T-cell (primary cell): Measurements from ENCODE around the gene KRTAP4-11. TPM values are rescaled to one million over a fixed set of nuclear protein-coding genes. Genes with fewer than 3 reads are reported as not detected.
"Not testable (repeated sequence)": the region's sequence is repeated elsewhere in the genome, so short reads cannot be mapped to it uniquely, and the experiment has no call there.

Source experiments
- ATAC-seq, 4 experiments: fragments of 200-7000 bp in 3 of 4; fragments of 150-1000 bp in 1 of 4; cut with Tn5 transposase; replicated peaks in 1 of 4; 1 replicate in 3 of 4; 2 replicates in 1 of 4; pipeline ENCODE4 v1.10.0; 2021; ENCODE audit warnings: moderate library complexity in 3 of 4, mild to moderate bottlenecking in 2 of 4, moderate number of reproducible peaks in 1 of 4
- CTCF ChIA-PET, 2 donors: fragments of 300-600 bp; sonication (Branson Sonifier 250); formaldehyde crosslinking; loops; one replicate each; lab custom pipeline; 2022; ENCODE audit warnings: antibody characterized with exemption in 2 of 2; lab: Charles Lee
- POLR2A ChIA-PET, 2 donors: fragments of 300-600 bp; sonication (Branson Sonifier 250); formaldehyde crosslinking; loops; one replicate each; lab custom pipeline; 2022; ENCODE audit warnings: antibody characterized with exemption in 2 of 2; lab: Charles Lee
- DNase-seq, 35 experiments: peaks; one replicate each; pipeline versions ENCODE4 v3.0.0 to v3.0.0-alpha.2; 2013 to 2023
- H3K27ac ChIP-seq: one replicate; pipeline ENCODE4 v1.5.1; 2013; ENCODE audit warnings: low read length
- H3K27me3 ChIP-seq, 2 experiments: replicated peaks in 1 of 2; 1 replicate in 1 of 2; 2 replicates in 1 of 2; pipeline versions ENCODE4 v1.6.1 to v1.7.0; 2013; ENCODE audit warnings: low read length in 1 of 2, mixed read lengths in 1 of 2; ENCODE audit not compliant: control insufficient read depth in 2 of 2, insufficient read depth in 2 of 2; ENCODE audit errors: extremely low read depth in 1 of 2
- H3K36me3 ChIP-seq, 2 donors: 1 replicate in 1 of 2; 2 replicates in 1 of 2; pipeline versions ENCODE4 v1.6.1 to v1.7.0; 2013; ENCODE audit warnings: low read length in 1 of 2; ENCODE audit not compliant: control insufficient read depth in 2 of 2, insufficient read depth in 1 of 2; ENCODE audit errors: extremely low read depth in 1 of 2
- H3K4me1 ChIP-seq, 2 experiments: 1 replicate in 1 of 2; 2 replicates in 1 of 2; pipeline versions ENCODE4 v1.6.1 to v1.7.0; 2013; ENCODE audit warnings: low read length in 2 of 2, mixed read lengths in 1 of 2; ENCODE audit not compliant: insufficient read depth in 2 of 2, control insufficient read depth in 1 of 2; ENCODE audit errors: extremely low read depth in 1 of 2
- H3K4me3 ChIP-seq, 2 donors: 1 replicate in 1 of 2; 2 replicates in 1 of 2; pipeline versions ENCODE4 v1.5.1 to v1.7.0; 2013; ENCODE audit warnings: mild to moderate bottlenecking in 2 of 2, low read length in 1 of 2, moderate library complexity in 1 of 2; ENCODE audit not compliant: control insufficient read depth in 1 of 2; ENCODE audit errors: extremely low read depth in 1 of 2
- H3K9me3 ChIP-seq: 2 replicates; pipeline ENCODE4 v1.7.0; 2013
- H3K27ac Mint-ChIP-seq, 2 donors: one replicate each; pipeline ENCODE4 v1.8.0; 2020 to 2021; ENCODE audit warnings: mild to moderate bottlenecking in 2 of 2, mixed read lengths in 2 of 2
- H3K27me3 Mint-ChIP-seq, 2 donors: one replicate each; pipeline ENCODE4 v1.8.0; 2021 to 2022; ENCODE audit warnings: mixed read lengths in 2 of 2
- H3K36me3 Mint-ChIP-seq: one replicate; pipeline ENCODE4 v1.8.0; 2021; ENCODE audit warnings: mixed read lengths
- H3K4me1 Mint-ChIP-seq, 3 donors: one replicate each; pipeline ENCODE4 v1.8.0; 2020 to 2022; ENCODE audit warnings: mixed read lengths in 3 of 3, mild to moderate bottlenecking in 1 of 3
- H3K4me3 Mint-ChIP-seq, 3 donors: one replicate each; pipeline ENCODE4 v1.8.0; 2020 to 2022; ENCODE audit warnings: mild to moderate bottlenecking in 3 of 3, mixed read lengths in 3 of 3, moderate library complexity in 3 of 3
- H3K9me3 Mint-ChIP-seq, 3 donors: one replicate each; pipeline ENCODE4 v1.8.0; 2020 to 2022; ENCODE audit warnings: mixed read lengths in 3 of 3
- WGBS: methylation state at CpG from one replicate; pipeline ENCODE4 v1.1.5; 2013; ENCODE audit warnings: missing lambda C conversion rate; ENCODE audit not compliant: insufficient coverage; 5-methylcytosine and 5-hydroxymethylcytosine counted together
- total RNA-seq, 35 experiments: library from RNA in 6 of 35; stranded (reverse) in 6 of 35; fragments of 120-200 nt in 1 of 35; gene quantifications; one replicate each; pipeline versions ENCODE4 v1.2.1 to v1.2.4 and lab custom pipeline; 2013 to 2026

Gene KRTAP4-11
- total RNA-seq (not detected), total RNA-seq (lab: John Stamatoyannopoulos, UW) (0 reads per million in 29 experiments)
- not detected for total RNA-seq (2013)

DNA sequence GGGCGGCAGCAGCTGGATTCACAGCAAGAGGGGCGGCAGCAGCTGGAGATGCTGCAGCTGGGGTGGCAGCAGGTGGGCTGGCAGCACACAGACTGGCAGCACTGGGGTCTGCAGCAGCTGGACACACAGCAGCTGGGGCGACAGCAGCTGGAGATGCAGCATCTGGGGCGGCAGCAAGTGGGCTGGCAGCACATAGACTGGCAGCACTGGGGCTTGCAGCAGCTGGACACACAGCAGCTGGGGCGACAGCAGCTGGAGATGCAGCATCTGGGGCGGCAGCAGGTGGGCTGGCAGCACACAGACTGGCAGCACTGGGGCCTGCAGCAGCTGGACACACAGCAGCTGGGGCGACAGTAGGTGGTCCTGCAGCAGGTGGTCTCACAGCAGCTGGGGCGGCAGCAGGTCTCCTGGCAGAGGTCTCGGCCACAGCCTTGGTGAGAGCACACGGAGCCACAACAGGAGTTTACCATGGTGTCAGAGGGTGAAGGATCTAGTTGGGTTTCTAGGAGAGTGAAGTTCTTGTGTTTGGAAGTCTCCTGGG lies at the start of gene KRTAP4-11:
Gene KRTAP4-11 (minus strand): TSS at position 528 of the 541 bp plus-strand sequence. CDS start 58 bp downstream, at position 470.
- POLR2A ChIA-PET, DNase-seq, H3K4me3 ChIP-seq, H3K9me3 Mint-ChIP-seq, H3K36me3 ChIP-seq, H3K27me3 Mint-ChIP-seq, CTCF ChIA-PET, H3K27me3 ChIP-seq, H3K36me3 Mint-ChIP-seq, ATAC-seq, H3K9me3 ChIP-seq, H3K27ac Mint-ChIP-seq, H3K27ac ChIP-seq, H3K4me3 Mint-ChIP-seq, H3K4me1 ChIP-seq: not testable (repeated sequence)
- 88% methylated on average over 8 of the region's 10 CpGs for WGBS
- peaks cover 18 to 39% (median 34%) of the 10 kb centered on the region in 3 donors for H3K4me1 Mint-ChIP-seq

DNA sequence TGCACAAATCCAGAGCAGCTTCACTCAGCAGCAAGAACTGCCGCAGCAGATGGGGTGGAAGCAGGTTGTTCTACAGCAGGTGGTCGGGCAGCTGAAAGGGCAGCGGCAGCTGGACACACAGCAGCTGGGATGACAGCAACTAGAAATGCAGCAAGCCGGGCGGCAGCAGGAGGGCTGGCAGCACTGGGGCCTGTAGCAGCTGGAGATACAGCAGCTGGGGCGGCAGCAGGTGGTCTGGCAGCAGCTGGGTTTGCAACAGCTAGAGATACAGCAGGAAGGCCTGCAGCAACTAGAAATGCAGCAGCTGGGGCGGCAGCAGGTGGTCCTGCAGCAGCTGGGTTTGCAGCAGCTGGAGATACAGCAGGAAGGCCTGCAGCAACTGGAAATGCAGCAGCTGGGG lies 49.4 kb upstream of the KRTAP4-11 start:
- CTCF ChIA-PET = no interaction called here
- no peak for ATAC-seq

DNA sequence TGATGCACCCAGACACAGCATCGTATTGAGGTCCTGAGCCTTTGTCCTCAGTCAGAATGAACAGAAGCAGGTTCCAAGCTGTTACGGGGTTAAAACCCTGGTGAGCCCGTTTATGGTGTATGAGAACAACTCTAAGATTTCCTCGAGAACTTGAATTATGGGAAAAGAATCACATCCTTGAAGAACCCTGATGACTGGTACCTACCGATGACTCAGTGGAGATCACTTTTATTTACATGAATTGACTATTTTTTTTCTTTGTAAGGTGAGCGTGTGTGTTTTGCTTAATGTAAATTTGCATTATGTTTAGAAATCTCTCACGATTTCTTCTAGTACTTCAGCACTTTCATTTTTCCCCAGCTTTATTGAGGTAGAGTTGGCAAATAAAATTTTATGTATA lies 45.7 kb upstream of the KRTAP4-11 start:
- 83% methylated on average over 1 of the region's 7 CpGs for WGBS
- Mint-ChIP-seq H3K4me1 (no peaks in the 10 kb centered on the region), H3K4me3 (no peak overlapping the region), H3K27me3 (peaks cover 4 to 10% of the 10 kb centered on the region in 2 donors), H3K9me3 (no peaks in the 10 kb centered on the region), H3K36me3 (no peaks in the 10 kb centered on the region), H3K27ac (no peak overlapping the region)
- Histone ChIP-seq H3K9me3 (no peaks in the 10 kb centered on the region), H3K4me3 (no peak overlapping the region), H3K4me1 (no peaks in the 10 kb centered on the region), H3K27ac (no peak overlapping the region), H3K36me3 (no peaks in the 10 kb centered on the region), H3K27me3 (peaks cover 0 to 9% of the 10 kb centered on the region in 2 experiments)
- POLR2A ChIA-PET = no interaction called here
- DNase-seq = no peak
- CTCF ChIA-PET = no interaction called here
- no peak for ATAC-seq

More for the DNA sequence above, 49.4 kb upstream of the KRTAP4-11 start:
- Histone ChIP-seq H3K27ac (no peak overlapping the region), H3K4me3 (no peak overlapping the region), H3K36me3 (no peaks in the 10 kb centered on the region), H3K27me3 (peaks cover 0 to 2% of the 10 kb centered on the region in 2 experiments), H3K9me3 (no peaks in the 10 kb centered on the region), H3K4me1 (no peaks in the 10 kb centered on the region)
- Mint-ChIP-seq H3K27me3 (peaks cover 0 to 4% of the 10 kb centered on the region in 2 donors), H3K4me3 (no peak overlapping the region), H3K4me1 (peaks cover 0 to 5% (median 0%) of the 10 kb centered on the region in 3 donors), H3K36me3 (no peaks in the 10 kb centered on the region), H3K27ac (no peak overlapping the region), H3K9me3 (no peaks in the 10 kb centered on the region)
- 91% methylated on average over 7 of the region's 7 CpGs for WGBS
- no peak for DNase-seq
- POLR2A ChIA-PET = no interaction called here

DNA sequence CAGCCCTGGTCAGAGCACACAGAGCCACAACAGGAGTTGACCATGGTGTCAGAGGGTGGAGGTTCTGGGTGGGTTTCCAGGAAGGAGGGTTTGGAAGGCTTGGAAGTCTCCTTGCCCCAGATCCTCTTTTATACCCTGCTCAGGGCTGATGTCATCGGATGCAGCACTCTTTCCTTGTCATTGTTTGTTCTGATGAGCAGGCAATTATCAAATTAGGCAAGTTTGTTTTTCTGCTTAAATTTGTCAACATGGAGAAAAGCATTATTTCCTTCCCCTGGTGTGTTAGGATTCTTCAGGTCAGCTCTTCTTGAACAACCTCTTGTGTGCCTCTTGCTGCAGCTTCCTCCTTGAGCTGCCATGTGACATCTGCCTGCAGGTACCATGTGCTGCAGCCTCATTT lies 42.5 kb upstream of the KRTAP4-11 start, which contains the start of gene KRTAP4-4:
Gene KRTAP4-4 (minus strand): TSS at position 101 of the 400 bp plus-strand sequence. CDS start 57 bp downstream, at position 44.
- no peaks in the 10 kb centered on the region for H3K36me3 Mint-ChIP-seq
- H3K27me3 Mint-ChIP-seq = peaks cover 10 to 27% of the 10 kb centered on the region in 2 donors
- DNase-seq (no peak), ATAC-seq (no peak)
- no peaks in the 10 kb centered on the region for H3K36me3 ChIP-seq
- ChIA-PET POLR2A (no interaction called here), CTCF (interaction anchor here in 1 of 2 donors (0.9 kb wide), 1 partner anchor 162 kb away, joined by 4 read pairs; no protein-coding TSS in a partner anchor)
- WGBS = no CpG with 5 or more reads among the region's 1 CpG
- no peak within 1 kb of the TSS for H3K27ac Mint-ChIP-seq
- H3K27ac ChIP-seq = no peak within 1 kb of the TSS
- H3K4me1 Mint-ChIP-seq = no peaks in the 10 kb centered on the region
- no peak within 1 kb of the TSS for H3K4me3 ChIP-seq
- no peak within 1 kb of the TSS for H3K4me3 Mint-ChIP-seq
- no peaks in the 10 kb centered on the region for H3K9me3 Mint-ChIP-seq
- H3K27me3 ChIP-seq = peaks cover 0 to 9% of the 10 kb centered on the region in 2 experiments
- H3K9me3 ChIP-seq = no peaks in the 10 kb centered on the region
- no peaks in the 10 kb centered on the region for H3K4me1 ChIP-seq

GRCh38 chr17:41160190-41160589 lies 42.0 kb upstream of the KRTAP4-11 start:
- WGBS = 77% methylated on average over 2 of the region's 3 CpGs

GRCh38 chr17:41153856-41154255 lies 35.7 kb upstream of the KRTAP4-11 start:
- Mint-ChIP-seq H3K27me3 (peaks cover 6 to 19% of the 10 kb centered on the region in 2 donors), H3K27ac (no peak overlapping the region), H3K9me3 (no peaks in the 10 kb centered on the region), H3K4me3 (no peak overlapping the region), H3K4me1 (no peaks in the 10 kb centered on the region), H3K36me3 (no peaks in the 10 kb centered on the region)
- ATAC-seq (no peak), DNase-seq (no peak)
- no peaks in the 10 kb centered on the region for H3K36me3 ChIP-seq
- no CpG with 5 or more reads among the region's 2 CpGs for WGBS
- H3K4me1 ChIP-seq = no peaks in the 10 kb centered on the region
- H3K4me3 ChIP-seq = no peak overlapping the region
- ChIA-PET CTCF (no interaction called here), POLR2A (no interaction called here)
- peaks cover 0 to 2% of the 10 kb centered on the region in 2 experiments for H3K27me3 ChIP-seq
- no peak overlapping the region for H3K27ac ChIP-seq
- no peaks in the 10 kb centered on the region for H3K9me3 ChIP-seq

More at GRCh38 chr17:41160190-41160589, 42.0 kb upstream of the KRTAP4-11 start:
- H3K36me3 ChIP-seq, H3K9me3 Mint-ChIP-seq, H3K27ac ChIP-seq, H3K27ac Mint-ChIP-seq, CTCF ChIA-PET, POLR2A ChIA-PET, H3K4me3 ChIP-seq, H3K4me1 Mint-ChIP-seq, H3K36me3 Mint-ChIP-seq, H3K9me3 ChIP-seq, H3K4me1 ChIP-seq, H3K4me3 Mint-ChIP-seq, H3K27me3 ChIP-seq, ATAC-seq, DNase-seq: not testable (repeated sequence)
- H3K27me3 Mint-ChIP-seq = peaks cover 10 to 29% of the 10 kb centered on the region in 2 donors
